OCI-LY1 (cell line): ENCODE results near the gene STAC.

ENCODE experiments used
- H2AFZ ChIP-seq: fragments of 200-600 bp; sonication (generic), shearing (Covaris generic); 2 replicates; pipeline ENCODE4 v1.6.0; 2014; ENCODE audit warnings: antibody characterized with exemption, mild to moderate bottlenecking, low read length
- H3F3A ChIP-seq: fragments of 200-600 bp; sonication (generic), shearing (Covaris generic); 2 replicates; pipeline ENCODE4 v1.6.0; 2014; ENCODE audit warnings: mild to moderate bottlenecking, antibody characterized with exemption, low read length, moderate library complexity; ENCODE audit not compliant: insufficient read depth
- H3K27ac ChIP-seq: fragments of 200-600 bp; sonication (generic); 2 replicates; pipeline ENCODE4 v1.5.1; 2014; ENCODE audit warnings: low read length, mixed run types, mild to moderate bottlenecking, low read depth; ENCODE audit not compliant: poor library complexity, severe bottlenecking
- H3K27me3 ChIP-seq: fragments of 200-600 bp; sonication (generic); 2 replicates; pipeline ENCODE4 v1.6.0; 2014; ENCODE audit warnings: antibody characterized with exemption, mild to moderate bottlenecking, low read length, moderate library complexity; ENCODE audit not compliant: insufficient read depth
- H3K36me3 ChIP-seq: fragments of 200-600 bp; sonication (generic); 2 replicates; pipeline ENCODE4 v1.6.1; 2014; ENCODE audit warnings: mild to moderate bottlenecking, antibody characterized with exemption, low read length, moderate library complexity, mixed read lengths; ENCODE audit not compliant: insufficient read depth
- H3K4me1 ChIP-seq: fragments of 200-600 bp; sonication (generic); 2 replicates; pipeline ENCODE4 v1.5.1; 2014; ENCODE audit warnings: mild to moderate bottlenecking, low read length, moderate library complexity; ENCODE audit not compliant: insufficient read depth, severe bottlenecking
- H3K4me2 ChIP-seq: fragments of 200-600 bp; sonication (generic), shearing (Covaris generic); 2 replicates; pipeline ENCODE4 v1.6.1; 2014; ENCODE audit warnings: low read length
- H3K4me3 ChIP-seq: fragments of 200-600 bp; sonication (generic); 2 replicates; pipeline ENCODE4 v1.5.1; 2014; ENCODE audit warnings: low read length, low read depth, mild to moderate bottlenecking, mixed read lengths; ENCODE audit not compliant: poor library complexity, severe bottlenecking
- H3K79me2 ChIP-seq: fragments of 200-600 bp; shearing (Covaris generic); 2 replicates; pipeline ENCODE4 v1.6.1; 2016; ENCODE audit warnings: mixed run types, low read length, mixed read lengths; ENCODE audit not compliant: insufficient read depth
- H3K9ac ChIP-seq: fragments of 200-600 bp; sonication (generic), shearing (Covaris generic); 2 replicates; pipeline ENCODE4 v1.6.1; 2014; ENCODE audit warnings: mild to moderate bottlenecking, low read length, mixed read lengths
- H3K9me2 ChIP-seq: fragments of 200-600 bp; sonication (generic), shearing (Covaris generic); 2 replicates; pipeline ENCODE4 v1.6.1; 2014; ENCODE audit warnings: low read depth, mild to moderate bottlenecking, low read length, mixed read lengths
- H3K9me3 ChIP-seq: fragments of 200-600 bp; shearing (Covaris generic); 2 replicates; pipeline ENCODE4 v1.6.1; 2014; ENCODE audit warnings: low read length, mixed read lengths
- H4K20me1 ChIP-seq: fragments of 200-600 bp; sonication (generic), shearing (Covaris generic); 2 replicates; pipeline ENCODE4 v1.6.0; 2016; ENCODE audit warnings: mild to moderate bottlenecking, low read length; ENCODE audit not compliant: insufficient read depth
- EZH2 ChIP-seq: fragments of 200-600 bp; sonication (generic), shearing (Covaris generic); IDR thresholded peaks from 2 replicates; pipeline ENCODE4 v1.8.0; 2017; ENCODE audit warnings: borderline replicate concordance, mixed run types, mild to moderate bottlenecking, antibody characterized with exemption, low read length, moderate library complexity, mixed read lengths
- TF ChIP-seq, protein P1 (sequence below): fragments of 200-600 bp; sonication (generic), shearing (Covaris generic); IDR thresholded peaks from 2 replicates; pipeline ENCODE4 v1.5.1; 2017; ENCODE audit warnings: mild to moderate bottlenecking, antibody characterized with exemption, low read length, moderate library complexity, mixed read lengths

STAC gene

DNA sequence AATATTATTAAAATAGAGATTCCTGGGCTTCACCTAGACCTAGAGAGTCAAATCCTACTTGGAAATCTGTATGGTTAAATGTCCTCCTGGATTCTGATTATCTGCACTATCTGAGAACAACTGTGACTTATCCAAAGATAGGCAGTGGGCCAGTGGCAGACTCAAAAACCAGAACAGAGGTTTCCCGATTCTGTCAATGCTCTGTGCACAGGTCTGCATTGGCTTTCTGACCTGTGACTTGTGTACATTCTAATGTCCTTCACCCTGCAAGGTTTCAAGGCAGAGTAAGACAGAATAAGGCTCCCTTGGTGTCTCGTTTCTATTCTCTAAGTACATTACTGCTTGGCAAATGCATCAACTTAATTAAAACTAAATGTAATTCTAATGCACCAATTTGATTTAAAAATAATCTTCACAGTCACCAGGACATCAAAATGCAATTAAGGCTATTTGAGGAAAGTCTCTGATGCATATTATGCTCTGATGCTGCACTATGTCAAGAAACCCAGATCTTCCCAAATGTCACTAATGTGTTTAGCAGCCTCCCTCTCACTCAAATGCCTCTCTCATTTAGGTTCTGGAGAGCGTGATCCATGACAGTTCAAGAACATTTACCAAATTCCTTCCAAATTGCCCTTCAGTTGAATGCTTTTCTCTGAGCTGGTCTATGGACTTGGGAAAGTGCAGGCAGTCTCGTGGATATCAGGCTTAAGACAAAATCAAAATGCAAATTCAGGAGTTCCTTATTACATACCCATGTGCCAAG is 140.1 kb downstream of the STAC start:
- no peaks in the 10 kb centered on the region for H3K27me3 ChIP-seq
- H2AFZ ChIP-seq: no peak overlapping the region
- H3K36me3 ChIP-seq: no peaks in the 10 kb centered on the region
- H4K20me1 ChIP-seq: no peaks in the 10 kb centered on the region
- H3K9me3 ChIP-seq: no peaks in the 10 kb centered on the region
- no peak overlapping the region for H3K9ac ChIP-seq
- H3K4me1 ChIP-seq: no peaks in the 10 kb centered on the region
- TF ChIP-seq, protein P1, sequence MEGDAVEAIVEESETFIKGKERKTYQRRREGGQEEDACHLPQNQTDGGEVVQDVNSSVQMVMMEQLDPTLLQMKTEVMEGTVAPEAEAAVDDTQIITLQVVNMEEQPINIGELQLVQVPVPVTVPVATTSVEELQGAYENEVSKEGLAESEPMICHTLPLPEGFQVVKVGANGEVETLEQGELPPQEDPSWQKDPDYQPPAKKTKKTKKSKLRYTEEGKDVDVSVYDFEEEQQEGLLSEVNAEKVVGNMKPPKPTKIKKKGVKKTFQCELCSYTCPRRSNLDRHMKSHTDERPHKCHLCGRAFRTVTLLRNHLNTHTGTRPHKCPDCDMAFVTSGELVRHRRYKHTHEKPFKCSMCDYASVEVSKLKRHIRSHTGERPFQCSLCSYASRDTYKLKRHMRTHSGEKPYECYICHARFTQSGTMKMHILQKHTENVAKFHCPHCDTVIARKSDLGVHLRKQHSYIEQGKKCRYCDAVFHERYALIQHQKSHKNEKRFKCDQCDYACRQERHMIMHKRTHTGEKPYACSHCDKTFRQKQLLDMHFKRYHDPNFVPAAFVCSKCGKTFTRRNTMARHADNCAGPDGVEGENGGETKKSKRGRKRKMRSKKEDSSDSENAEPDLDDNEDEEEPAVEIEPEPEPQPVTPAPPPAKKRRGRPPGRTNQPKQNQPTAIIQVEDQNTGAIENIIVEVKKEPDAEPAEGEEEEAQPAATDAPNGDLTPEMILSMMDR: no peak
- no peak for TF ChIP-seq EZH2
- no peaks in the 10 kb centered on the region for H3F3A ChIP-seq
- no peak overlapping the region for H3K27ac ChIP-seq
- no peaks in the 10 kb centered on the region for H3K79me2 ChIP-seq
- H3K9me2 ChIP-seq: no peaks in the 10 kb centered on the region
- H3K4me3 ChIP-seq: no peak overlapping the region
- no peak overlapping the region for H3K4me2 ChIP-seq

DNA sequence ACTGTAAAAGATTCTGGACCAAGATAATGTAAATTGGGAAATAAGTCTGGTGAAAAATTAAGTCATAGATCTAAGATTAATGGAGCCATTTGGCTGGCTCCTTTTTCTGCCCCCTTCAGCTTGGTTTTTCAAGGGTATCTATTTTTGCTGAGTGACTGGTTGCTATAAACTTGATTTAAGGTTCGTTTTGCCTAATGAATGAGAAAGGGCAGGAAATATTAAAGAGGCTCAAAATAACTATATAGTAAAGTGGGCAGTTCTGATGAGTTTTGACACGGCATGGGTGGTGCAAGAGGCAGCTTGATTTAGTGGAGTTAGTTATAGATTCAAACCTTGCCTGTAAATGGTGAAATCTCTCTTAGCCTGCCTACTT is 140.7 kb downstream of the STAC start:
- H4K20me1 ChIP-seq: no peaks in the 10 kb centered on the region
- H3K36me3 ChIP-seq: no peaks in the 10 kb centered on the region
- no peak overlapping the region for H3K4me2 ChIP-seq
- H2AFZ ChIP-seq: no peak overlapping the region
- H3K9me3 ChIP-seq: no peaks in the 10 kb centered on the region
- no peak overlapping the region for H3K27ac ChIP-seq
- H3F3A ChIP-seq: no peaks in the 10 kb centered on the region
- H3K9me2 ChIP-seq: no peaks in the 10 kb centered on the region
- H3K4me3 ChIP-seq: no peak overlapping the region
- TF ChIP-seq, protein P1: no peak
- no peak for TF ChIP-seq EZH2
- no peaks in the 10 kb centered on the region for H3K4me1 ChIP-seq
- H3K79me2 ChIP-seq: no peaks in the 10 kb centered on the region
- H3K9ac ChIP-seq: no peak overlapping the region
- H3K27me3 ChIP-seq: no peaks in the 10 kb centered on the region

DNA sequence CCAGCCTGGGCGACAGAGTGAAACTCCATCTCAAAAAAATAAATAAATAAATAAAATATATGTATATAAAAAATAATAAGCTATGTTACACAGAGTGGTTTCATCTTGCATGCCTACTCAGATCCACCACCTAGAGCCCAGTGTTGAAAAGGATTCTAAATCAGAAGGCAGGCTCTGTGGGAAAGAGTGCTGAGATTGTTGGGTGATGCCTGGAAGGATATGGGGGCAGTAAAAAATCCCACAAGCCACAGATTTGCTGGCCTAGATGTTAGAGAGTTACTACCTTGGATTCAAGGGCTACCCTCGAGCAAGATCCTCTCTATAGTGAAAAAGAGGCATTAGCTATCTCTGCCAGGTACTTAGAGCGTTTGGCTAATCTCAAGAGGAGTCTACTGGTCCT is 144.3 kb downstream of the STAC start:
- Histone ChIP-seq H2AFZ (no peak overlapping the region), H3K27ac (no peak overlapping the region), H3K4me1 (no peaks in the 10 kb centered on the region), H3K9me2 (no peaks in the 10 kb centered on the region), H3K4me2 (no peak overlapping the region), H3K9ac (no peak overlapping the region), H3K36me3 (no peaks in the 10 kb centered on the region), H4K20me1 (no peaks in the 10 kb centered on the region), H3K79me2 (no peaks in the 10 kb centered on the region), H3K27me3 (0 out of 2 replicates have a peak, but pooled peaks cover 3% of the 10 kb centered on the region), H3K4me3 (no peak overlapping the region), H3F3A (no peaks in the 10 kb centered on the region), H3K9me3 (no peaks in the 10 kb centered on the region)
- TF ChIP-seq, protein P1: no peak
- no peak for TF ChIP-seq EZH2
